ENCODE data around the gene IGF1.
"Not testable (repeated sequence)": the region's sequence is repeated elsewhere in the genome, so short reads cannot be mapped to it uniquely, and the experiment has no call there.

Gene IGF1

DNA sequence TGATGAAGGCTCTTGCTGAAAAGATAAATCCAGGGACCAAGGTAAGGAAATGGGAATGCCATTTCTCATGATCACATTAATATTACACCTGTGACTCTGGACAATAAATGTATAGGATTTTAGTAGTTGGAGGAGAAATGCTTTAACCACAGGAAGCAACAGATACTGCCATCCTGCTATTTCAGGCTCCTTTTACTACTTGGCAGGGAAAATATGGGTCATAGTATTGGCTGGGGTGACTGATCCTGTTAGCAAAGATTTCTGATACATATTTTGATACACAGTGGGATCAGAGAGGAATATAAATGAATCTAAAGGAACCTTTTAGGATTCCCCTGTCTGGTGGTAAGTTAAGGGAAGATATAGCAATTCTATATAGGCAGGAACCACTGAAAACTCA lies 115.0 kb downstream of the IGF1 start:
- no peak for DNase-seq (ENCODE audit: low spot score)
- Histone ChIP-seq H3K4me3 (ENCODE audit: severe bottlenecking) (no peak overlapping the region), H3K4me1 (ENCODE audit: insufficient read depth, poor library complexity, severe bottlenecking) (no peaks in the 10 kb centered on the region), H3K27me3 (ENCODE audit: insufficient read depth, poor library complexity, severe bottlenecking) (no peaks in the 10 kb centered on the region), H3K36me3 (ENCODE audit: low read depth) (no peaks in the 10 kb centered on the region), H3K9me3 (ENCODE audit: severe bottlenecking) (no peaks in the 10 kb centered on the region), H3K27ac (ENCODE audit: poor library complexity, severe bottlenecking) (no peak overlapping the region)
- TF ChIP-seq, protein P1, sequence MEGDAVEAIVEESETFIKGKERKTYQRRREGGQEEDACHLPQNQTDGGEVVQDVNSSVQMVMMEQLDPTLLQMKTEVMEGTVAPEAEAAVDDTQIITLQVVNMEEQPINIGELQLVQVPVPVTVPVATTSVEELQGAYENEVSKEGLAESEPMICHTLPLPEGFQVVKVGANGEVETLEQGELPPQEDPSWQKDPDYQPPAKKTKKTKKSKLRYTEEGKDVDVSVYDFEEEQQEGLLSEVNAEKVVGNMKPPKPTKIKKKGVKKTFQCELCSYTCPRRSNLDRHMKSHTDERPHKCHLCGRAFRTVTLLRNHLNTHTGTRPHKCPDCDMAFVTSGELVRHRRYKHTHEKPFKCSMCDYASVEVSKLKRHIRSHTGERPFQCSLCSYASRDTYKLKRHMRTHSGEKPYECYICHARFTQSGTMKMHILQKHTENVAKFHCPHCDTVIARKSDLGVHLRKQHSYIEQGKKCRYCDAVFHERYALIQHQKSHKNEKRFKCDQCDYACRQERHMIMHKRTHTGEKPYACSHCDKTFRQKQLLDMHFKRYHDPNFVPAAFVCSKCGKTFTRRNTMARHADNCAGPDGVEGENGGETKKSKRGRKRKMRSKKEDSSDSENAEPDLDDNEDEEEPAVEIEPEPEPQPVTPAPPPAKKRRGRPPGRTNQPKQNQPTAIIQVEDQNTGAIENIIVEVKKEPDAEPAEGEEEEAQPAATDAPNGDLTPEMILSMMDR (IDR thresholded peaks at IDR 0.05; ENCODE audit: poor library complexity, severe bottlenecking) = no peak
- ATAC-seq (ENCODE audit: low read depth) = no peak

DNA sequence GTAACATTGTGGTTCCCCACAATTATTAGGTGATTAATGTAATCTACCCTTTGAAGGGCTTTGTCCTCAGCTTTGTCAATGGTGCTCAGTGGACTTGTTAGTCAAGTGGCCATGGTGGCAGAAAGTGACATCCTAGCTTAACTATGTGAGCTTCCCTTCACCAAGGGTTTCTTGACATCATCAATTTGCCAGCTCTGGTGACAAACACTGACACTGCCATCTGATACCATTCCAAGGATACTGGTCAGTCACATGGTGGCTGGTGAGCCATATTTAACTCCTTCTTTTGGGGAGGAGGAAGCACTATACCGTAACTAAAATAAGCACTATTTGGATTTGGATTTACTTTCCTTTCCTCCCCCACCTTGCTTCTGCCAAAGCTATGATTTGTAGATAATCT lies 115.7 kb downstream of the IGF1 start:
- TF ChIP-seq, protein P1 (IDR thresholded peaks at IDR 0.05; ENCODE audit: poor library complexity, severe bottlenecking) = no peak
- Histone ChIP-seq H3K27me3 (ENCODE audit: insufficient read depth, poor library complexity, severe bottlenecking) (no peaks in the 10 kb centered on the region), H3K36me3 (ENCODE audit: low read depth) (no peaks in the 10 kb centered on the region), H3K27ac (ENCODE audit: poor library complexity, severe bottlenecking) (no peak overlapping the region), H3K4me3 (ENCODE audit: severe bottlenecking) (no peak overlapping the region), H3K9me3 (ENCODE audit: severe bottlenecking) (no peaks in the 10 kb centered on the region), H3K4me1 (ENCODE audit: insufficient read depth, poor library complexity, severe bottlenecking) (no peaks in the 10 kb centered on the region)
- ATAC-seq (ENCODE audit: low read depth) (no peak), DNase-seq (ENCODE audit: low spot score) (no peak)

DNA sequence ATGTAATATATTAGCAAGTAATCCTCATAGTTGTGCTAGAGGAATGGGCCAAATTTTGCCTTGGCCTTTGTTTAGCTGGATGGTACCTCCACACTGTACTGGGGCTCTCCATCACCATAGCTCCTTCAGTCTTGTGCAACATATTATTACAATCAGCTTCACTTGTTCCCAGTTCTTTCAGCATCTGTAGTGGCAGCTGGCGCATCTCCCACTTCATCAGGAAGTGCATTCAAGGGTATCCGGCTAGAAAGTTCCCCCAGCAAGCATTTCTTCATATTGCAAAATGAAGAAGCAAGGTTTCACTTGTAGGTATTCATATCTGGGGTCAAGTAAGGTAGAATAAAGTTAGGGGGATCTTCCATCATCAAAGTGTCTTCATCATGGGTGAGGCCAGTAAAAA lies 123.7 kb downstream of the IGF1 start:
- Histone ChIP-seq H3K27ac (ENCODE audit: poor library complexity, severe bottlenecking) (no peak overlapping the region), H3K36me3 (ENCODE audit: low read depth) (no peaks in the 10 kb centered on the region), H3K27me3 (ENCODE audit: insufficient read depth, poor library complexity, severe bottlenecking) (no peaks in the 10 kb centered on the region), H3K4me3 (ENCODE audit: severe bottlenecking) (no peak overlapping the region), H3K4me1 (ENCODE audit: insufficient read depth, poor library complexity, severe bottlenecking) (no peaks in the 10 kb centered on the region), H3K9me3 (ENCODE audit: severe bottlenecking) (no peaks in the 10 kb centered on the region)
- TF ChIP-seq, protein P1 (IDR thresholded peaks at IDR 0.05; ENCODE audit: poor library complexity, severe bottlenecking) = no peak
- ATAC-seq (ENCODE audit: low read depth) (no peak), DNase-seq (ENCODE audit: low spot score) (no peak)

DNA sequence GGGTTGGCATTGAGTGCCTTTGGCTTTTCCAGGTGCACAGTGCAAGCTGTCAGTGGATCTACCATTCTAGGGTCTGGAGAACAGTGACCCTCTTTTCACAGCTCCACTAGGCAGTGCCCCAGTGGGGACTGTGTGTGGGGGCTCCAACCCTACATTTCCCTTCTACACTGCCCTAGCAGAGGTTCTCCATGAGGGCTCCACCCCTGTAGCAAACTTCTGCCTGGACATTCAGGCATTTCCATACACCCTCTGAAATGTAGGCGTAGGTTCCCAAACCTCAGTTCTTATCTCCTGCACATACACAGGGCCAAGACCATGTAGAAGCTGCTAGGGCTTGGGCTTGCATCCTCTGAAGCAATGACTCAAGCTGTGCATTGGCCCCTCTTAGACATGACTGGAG lies 126.1 kb downstream of the IGF1 start:
- H3K36me3 ChIP-seq (ENCODE audit: low read depth); H3K4me1 ChIP-seq (ENCODE audit: insufficient read depth, poor library complexity, severe bottlenecking); H3K27ac ChIP-seq (ENCODE audit: poor library complexity, severe bottlenecking); H3K4me3 ChIP-seq (ENCODE audit: severe bottlenecking); H3K27me3 ChIP-seq (ENCODE audit: insufficient read depth, poor library complexity, severe bottlenecking); ATAC-seq (ENCODE audit: low read depth); DNase-seq (ENCODE audit: low spot score); H3K9me3 ChIP-seq (ENCODE audit: severe bottlenecking): not testable (repeated sequence)

DNA sequence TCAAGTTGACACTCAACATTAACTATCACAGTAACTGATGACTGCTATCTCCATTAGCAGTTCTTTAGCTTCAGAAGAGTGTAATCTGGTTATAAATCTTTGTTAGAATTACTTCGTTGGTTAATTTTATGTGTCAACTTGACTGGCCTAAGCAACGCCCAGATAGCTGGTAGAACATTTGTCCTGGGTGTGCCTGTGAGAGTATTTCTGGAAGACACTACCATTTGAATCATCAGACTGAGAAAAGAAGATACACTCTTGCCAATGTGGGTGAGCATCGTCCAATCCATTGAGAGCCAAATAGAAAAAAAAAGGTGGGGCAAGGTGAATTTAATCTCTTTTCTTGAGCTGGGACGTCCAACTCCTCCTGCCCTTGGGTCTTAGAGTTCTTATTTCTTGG lies 129.0 kb downstream of the IGF1 start:
- DNase-seq (ENCODE audit: low spot score) (no peak), ATAC-seq (ENCODE audit: low read depth) (no peak)
- no peaks in the 10 kb centered on the region for H3K36me3 ChIP-seq (ENCODE audit: low read depth)
- no peaks in the 10 kb centered on the region for H3K4me1 ChIP-seq (ENCODE audit: insufficient read depth, poor library complexity, severe bottlenecking)
- no peak overlapping the region for H3K4me3 ChIP-seq (ENCODE audit: severe bottlenecking)
- no peaks in the 10 kb centered on the region for H3K9me3 ChIP-seq (ENCODE audit: severe bottlenecking)
- H3K27me3 ChIP-seq (ENCODE audit: insufficient read depth, poor library complexity, severe bottlenecking) = no peaks in the 10 kb centered on the region
- TF ChIP-seq, protein P1 (IDR thresholded peaks at IDR 0.05; ENCODE audit: poor library complexity, severe bottlenecking) = no peak
- no peak overlapping the region for H3K27ac ChIP-seq (ENCODE audit: poor library complexity, severe bottlenecking)
